Endothelial cell of umbilical vein (primary cell): ENCODE data around the gene SHCBP1L.

ENCODE experiments used
- CTCF ChIP-seq, 2 donors: IDR thresholded peaks; 1 replicate in 1 of 2; 2 replicates in 1 of 2; pipeline ENCODE4 v1.5.1; 2011; ENCODE audit warnings: low read length in 2 of 2, mild to moderate bottlenecking in 2 of 2, moderate library complexity in 2 of 2, control low read depth in 1 of 2, inconsistent platforms in 1 of 2, low read depth in 1 of 2; ENCODE audit not compliant: insufficient read depth in 1 of 2; ENCODE audit errors: extremely low read depth in 1 of 2
- EZH2 ChIP-seq: IDR thresholded peaks from 2 replicates; pipeline ENCODE4 v1.6.1; 2012; ENCODE audit warnings: borderline replicate concordance, low read depth, mild to moderate bottlenecking, moderate library complexity, low read length, inconsistent platforms; ENCODE audit not compliant: severe bottlenecking
- GATA2 ChIP-seq: IDR thresholded peaks from 2 replicates; pipeline ENCODE4 v1.7.0; 2011; ENCODE audit warnings: low read depth, mild to moderate bottlenecking, moderate library complexity, mixed read lengths, low read length; ENCODE audit not compliant: insufficient read length, insufficient read depth
- JUN ChIP-seq: IDR thresholded peaks from 2 replicates; pipeline ENCODE4 v1.6.1; 2011; ENCODE audit warnings: borderline replicate concordance, low read depth; ENCODE audit not compliant: insufficient read length, insufficient read depth
- POLR2A ChIP-seq: IDR thresholded peaks from 2 replicates; pipeline ENCODE4 v1.6.1; 2012; ENCODE audit warnings: low read depth, mild to moderate bottlenecking, control low read depth, low read length

- TF ChIP-seq CTCF (IDR thresholded peaks at IDR 0.05; ENCODE audit: extremely low read depth in 1 of 2, insufficient read depth in 1 of 2, low read depth in 1 of 2, low read length in 2 of 2) (no peak), POLR2A (no peak), GATA2 (no peak), JUN (no peak), EZH2 (no peak)
These were observed 16.1 kb upstream of the SHCBP1L start for GRCh38 chr1:182968836-182969734.
